NCI-H748 (cell line): ENCODE results near the gene ACOX3.

ENCODE experiments used
- DNase-seq: peaks from one replicate; lab custom pipeline; 2025; ENCODE audit not compliant: unreplicated experiment; lab: John Stamatoyannopoulos, UW

ACOX3 gene

GRCh38 chr4:8407756-8408155 is 32.8 kb downstream of the ACOX3 start:
- DNase-seq: no peak

GRCh38 chr4:8407316-8407715 is 33.2 kb downstream of the ACOX3 start:
- no peak for DNase-seq

- DNase-seq: peak; percentile 16
These were observed 33.6 kb downstream of the ACOX3 start for GRCh38 chr4:8406887-8407286.

- no peak for DNase-seq
These were observed 35.0 kb downstream of the ACOX3 start for GRCh38 chr4:8405516-8405875.

GRCh38 chr4:8404791-8405515 is 35.6 kb downstream of the ACOX3 start:
- DNase-seq: no peak

GRCh38 chr4:8403976-8404375 is 36.5 kb downstream of the ACOX3 start:
- DNase-seq: no peak

GRCh38 chr4:8403173-8403753 is 37.3 kb downstream of the ACOX3 start:
- peak; percentile 52 for DNase-seq

- DNase-seq: no peak
These were observed 37.9 kb downstream of the ACOX3 start for GRCh38 chr4:8402640-8403039.

GRCh38 chr4:8402181-8402597 is 38.3 kb downstream of the ACOX3 start:
- no peak for DNase-seq

GRCh38 chr4:8401665-8402064 is 38.9 kb downstream of the ACOX3 start:
- DNase-seq: no peak

- DNase-seq: no peak
These were observed 39.7 kb downstream of the ACOX3 start for GRCh38 chr4:8400632-8401325.

GRCh38 chr4:8399298-8399697 is 41.2 kb downstream of the ACOX3 start:
- no peak for DNase-seq

GRCh38 chr4:8398347-8398746 is 42.2 kb downstream of the ACOX3 start:
- no peak for DNase-seq

GRCh38 chr4:8396762-8397406 is 43.6 kb downstream of the ACOX3 start:
- DNase-seq: no peak

GRCh38 chr4:8395504-8396296 is 44.8 kb downstream of the ACOX3 start:
- no peak for DNase-seq

- no peak for DNase-seq
These were observed 45.7 kb downstream of the ACOX3 start for GRCh38 chr4:8394806-8395205.

GRCh38 chr4:8394061-8394519 is 46.4 kb downstream of the ACOX3 start:
- DNase-seq: no peak

GRCh38 chr4:8393593-8394038 is 46.9 kb downstream of the ACOX3 start:
- DNase-seq: no peak

GRCh38 chr4:8392591-8393190 is 47.8 kb downstream of the ACOX3 start:
- DNase-seq: no peak

- no peak for DNase-seq
These were observed 48.6 kb downstream of the ACOX3 start for GRCh38 chr4:8391972-8392371.
